Right atrium auricular region (tissue), 2 donors: ENCODE results near the gene PCDH12. TPM values are rescaled to one million over a fixed set of nuclear protein-coding genes. Genes with fewer than 3 reads are reported as not detected.
A peak's percentile ranks its signal among the peaks of the same experiment; 100 is the strongest.

Source experiments
- DNase-seq: peaks from one replicate; pipeline ENCODE4 v3.0.0-alpha.2; 2019; ENCODE audit warnings: low spot score
- H3K27ac ChIP-seq, 2 donors: fragments of 200-600 bp; sonication (generic); 1 replicate in 1 of 2; 2 replicates in 1 of 2; pipeline ENCODE4 v1.5.1; 2016 to 2019
- H3K27me3 ChIP-seq, 2 donors: fragments of 200-600 bp; sonication (generic); one replicate each; pipeline versions ENCODE4 v1.5.1 to v1.6.0; 2017 to 2019
- H3K36me3 ChIP-seq: fragments of 200-600 bp; sonication (generic); one replicate; pipeline ENCODE4 v1.5.1; 2016
- H3K4me1 ChIP-seq, 2 donors: fragments of 200-600 bp; sonication (generic); one replicate each; pipeline versions ENCODE4 v1.5.1 to v1.6.0; 2017 to 2019
- H3K4me3 ChIP-seq, 2 donors: fragments of 200-600 bp; sonication (generic); 1 replicate in 1 of 2; 2 replicates in 1 of 2; pipeline ENCODE4 v1.5.1; 2017 to 2019; ENCODE audit warnings: mild to moderate bottlenecking in 1 of 2, moderate library complexity in 1 of 2
- H3K9me3 ChIP-seq, 2 donors: fragments of 200-600 bp; sonication (generic); one replicate each; pipeline ENCODE4 v1.5.1; 2019
- CTCF ChIP-seq, 2 donors: fragments of 200-600 bp; sonication (generic); IDR thresholded peaks; one replicate each; pipeline ENCODE4 v1.5.1; 2019; ENCODE audit warnings: antibody characterized with exemption in 2 of 2
- total RNA-seq, 2 donors: library from RNA; depleted of rRNA; stranded (reverse); fragments of >200 nt; gene quantifications; one replicate each; pipeline ENCODE4 v1.1.0, GENCODE V29; 2016

PCDH12 gene
- total RNA-seq, 2 donors from 2014 or later = 7.6 to 8.8 TPM

DNA sequence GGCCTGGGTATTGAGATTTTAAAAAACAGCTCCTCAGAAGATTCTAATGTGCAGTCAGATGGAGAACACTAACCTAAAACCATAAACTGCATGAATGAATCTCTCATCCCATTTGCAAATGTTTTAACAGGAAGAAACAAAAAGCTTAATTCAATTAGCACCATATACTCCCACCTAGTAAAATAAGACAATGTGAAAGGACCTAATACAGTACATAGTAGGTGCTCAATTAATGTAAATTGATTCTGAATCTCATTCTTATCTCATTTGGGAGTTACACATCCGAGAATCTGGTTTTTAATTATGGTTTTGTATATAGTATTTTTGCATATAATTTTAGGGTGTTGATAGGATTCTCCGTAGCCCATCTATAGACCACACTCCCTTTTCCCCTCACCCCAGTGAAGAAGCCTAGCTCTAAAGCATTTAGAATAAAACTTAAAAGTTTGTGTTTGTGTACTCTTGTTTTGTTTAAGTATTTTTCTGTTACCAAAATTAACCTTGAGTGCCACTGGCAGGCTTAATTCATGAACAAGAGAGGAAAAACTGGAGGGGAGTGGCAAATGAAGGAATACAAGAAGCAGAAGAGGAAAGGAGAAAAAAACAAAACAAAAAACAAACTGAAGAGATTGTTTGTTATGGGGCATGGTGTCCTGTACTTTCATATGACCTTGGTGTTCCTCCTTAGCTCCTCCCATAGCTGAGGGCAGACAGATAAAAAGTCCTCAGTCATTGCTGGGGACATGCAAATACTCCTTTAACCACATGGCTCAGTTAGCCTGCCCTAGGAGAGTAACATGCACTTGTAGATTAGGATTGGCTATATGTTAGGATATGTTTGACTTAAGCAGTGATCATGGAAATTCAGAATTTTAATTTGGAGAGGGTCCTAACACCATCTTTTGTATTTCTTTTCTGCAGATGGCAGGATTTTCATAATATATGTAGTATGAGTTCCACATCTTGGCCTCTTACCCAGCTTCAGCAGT lies 12.1 kb upstream of the PCDH12 start:
- Histone ChIP-seq H3K4me1 (peaks cover 0 to 29% of the 10 kb centered on the region in 2 donors), H3K27ac (peak overlapping the region; percentile 95 to 98), H3K9me3 (no peaks in the 10 kb centered on the region), H3K4me3 (peak overlapping the region; percentile 77 to 89), H3K27me3 (no peaks in the 10 kb centered on the region), H3K36me3 (peaks cover 20% of the 10 kb centered on the region)
- TF ChIP-seq CTCF (IDR thresholded peaks at IDR 0.05) = no peak
- no peak for DNase-seq

GRCh38 chr5:141968914-141969608 lies 11.1 kb upstream of the PCDH12 start, which contains the start of gene RNF14:
Gene RNF14 (plus strand): TSS chr5:141969105. CDS start chr5:141973589, 4,484 bp downstream.
- no peaks in the 10 kb centered on the region for H3K27me3 ChIP-seq
- peak; percentile 90 for DNase-seq
- H3K36me3 ChIP-seq = peaks cover 10% of the 10 kb centered on the region
- H3K4me3 ChIP-seq = peak within 1 kb of the TSS; percentile 77 to 89
- TF ChIP-seq CTCF (IDR thresholded peaks at IDR 0.05) = peak; percentile 98 to 99
- H3K9me3 ChIP-seq = no peaks in the 10 kb centered on the region
- peak within 1 kb of the TSS; percentile 95 to 98 for H3K27ac ChIP-seq
- H3K4me1 ChIP-seq = peaks cover 0 to 23% of the 10 kb centered on the region in 2 donors

DNA sequence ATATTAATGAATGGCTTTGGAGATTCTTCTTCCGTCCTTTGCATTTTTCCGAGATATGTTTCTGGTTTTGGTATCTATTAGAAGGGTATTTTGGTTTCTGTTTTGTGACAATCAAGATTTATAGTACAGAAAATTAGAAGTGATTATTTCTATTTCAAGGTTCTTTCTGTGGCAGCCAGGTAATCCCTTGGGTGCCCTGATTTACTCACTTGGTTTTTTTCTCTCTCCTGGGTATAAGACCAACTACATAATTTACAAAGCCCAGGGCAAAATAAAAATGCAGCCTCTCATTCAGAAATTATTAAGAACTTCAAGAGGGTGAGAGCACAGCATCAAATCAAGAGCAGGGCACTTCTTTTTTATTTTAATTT lies 8.9 kb upstream of the PCDH12 start:
- no peak overlapping the region for H3K4me3 ChIP-seq
- no peak for TF ChIP-seq CTCF (IDR thresholded peaks at IDR 0.05)
- H3K27me3 ChIP-seq = no peaks in the 10 kb centered on the region
- H3K9me3 ChIP-seq = no peaks in the 10 kb centered on the region
- DNase-seq = no peak
- H3K36me3 ChIP-seq = no peaks in the 10 kb centered on the region
- H3K4me1 ChIP-seq = peaks cover 0 to 23% of the 10 kb centered on the region in 2 donors
- H3K27ac ChIP-seq = no peak overlapping the region

DNA sequence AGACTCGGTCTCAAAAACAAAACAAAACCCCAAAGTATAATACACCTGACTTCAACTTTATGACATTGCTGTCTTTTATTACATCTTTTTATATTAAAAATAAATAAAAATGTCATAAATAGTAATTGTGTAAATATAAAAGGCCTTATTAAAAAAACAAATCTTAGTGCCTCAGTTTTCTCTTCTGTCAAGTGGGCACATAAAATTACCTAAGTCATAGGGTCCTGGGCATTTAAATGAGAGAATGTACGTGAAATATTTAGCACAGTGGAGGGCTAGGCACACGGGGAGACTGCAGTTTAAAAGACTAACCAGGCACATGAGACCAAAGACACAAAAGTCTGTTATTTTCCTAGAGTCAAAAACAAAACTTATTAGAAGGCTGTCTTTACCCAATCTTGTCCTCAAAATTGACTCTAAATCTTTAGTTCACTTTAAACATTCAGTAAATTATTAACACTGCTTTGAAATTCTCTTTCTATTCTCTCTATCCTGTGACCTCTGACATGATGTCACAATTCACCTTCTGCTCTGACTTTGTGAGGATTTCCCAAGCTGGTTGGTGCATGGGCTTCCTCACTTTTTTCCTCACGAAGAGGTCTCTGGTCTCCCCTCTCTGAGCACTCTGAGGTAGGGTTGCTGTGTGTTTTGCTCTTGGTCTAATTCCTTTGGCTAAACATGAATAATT lies 8.4 kb upstream of the PCDH12 start:
- H3K4me1 ChIP-seq = peaks cover 0 to 23% of the 10 kb centered on the region in 2 donors
- H3K27ac ChIP-seq = no peak overlapping the region
- H3K4me3 ChIP-seq = no peak overlapping the region
- H3K9me3 ChIP-seq = no peaks in the 10 kb centered on the region
- DNase-seq = no peak
- H3K27me3 ChIP-seq = no peaks in the 10 kb centered on the region
- TF ChIP-seq CTCF (IDR thresholded peaks at IDR 0.05) = no peak
- no peaks in the 10 kb centered on the region for H3K36me3 ChIP-seq

GRCh38 chr5:141965071-141965470 lies 7.1 kb upstream of the PCDH12 start:
- Histone ChIP-seq H3K4me3 (no peak overlapping the region), H3K27me3 (no peaks in the 10 kb centered on the region), H3K4me1 (peaks cover 0 to 24% of the 10 kb centered on the region in 2 donors), H3K9me3 (no peaks in the 10 kb centered on the region), H3K36me3 (no peaks in the 10 kb centered on the region), H3K27ac (no peak overlapping the region)
- DNase-seq = no peak
- TF ChIP-seq CTCF (IDR thresholded peaks at IDR 0.05) = no peak
